KMS-11 (cell line): ENCODE measurements around the gene LRP10.
A peak's percentile ranks its signal among the peaks of the same experiment; 100 is the strongest.

ENCODE experiments used
- H2AFZ ChIP-seq: fragments of 200-600 bp; sonication (generic); 2 replicates; pipeline ENCODE4 v1.6.1; 2016; ENCODE audit warnings: antibody characterized with exemption, mixed run types, low read depth
- H3K27ac ChIP-seq: fragments of 200-600 bp; sonication (generic); 2 replicates; pipeline ENCODE4 v1.6.1; 2016; ENCODE audit warnings: mild to moderate bottlenecking, mixed run types
- H3K27me3 ChIP-seq: fragments of 200-600 bp; sonication (generic); 2 replicates; pipeline ENCODE4 v1.6.1; 2017; ENCODE audit warnings: mild to moderate bottlenecking, low read depth, mixed run types, moderate library complexity; ENCODE audit not compliant: insufficient read depth
- H3K36me3 ChIP-seq: fragments of 200-600 bp; sonication (generic); 2 replicates; pipeline ENCODE4 v1.6.1; 2017; ENCODE audit warnings: mild to moderate bottlenecking, mixed run types; ENCODE audit not compliant: insufficient read depth
- H3K4me1 ChIP-seq: fragments of 200-600 bp; sonication (generic); 2 replicates; pipeline ENCODE4 v1.6.1; 2016; ENCODE audit warnings: mild to moderate bottlenecking, low read depth, mixed run types; ENCODE audit not compliant: poor library complexity, severe bottlenecking
- H3K4me2 ChIP-seq: fragments of 200-600 bp; sonication (generic); 2 replicates; pipeline ENCODE4 v1.7.0; 2016; ENCODE audit warnings: mild to moderate bottlenecking, mixed run types
- H3K4me3 ChIP-seq: fragments of 200-600 bp; sonication (generic); IDR thresholded peaks from 2 replicates; pipeline ENCODE4 v1.6.1; 2017; ENCODE audit warnings: low read depth, low read length, mixed read lengths; ENCODE audit not compliant: insufficient read depth
- H3K79me2 ChIP-seq: fragments of 200-600 bp; sonication (generic); 2 replicates; pipeline ENCODE4 v1.6.1; 2016; ENCODE audit warnings: low read depth, mixed run types; ENCODE audit not compliant: insufficient read depth
- H3K9ac ChIP-seq: fragments of 200-600 bp; sonication (generic); 2 replicates; pipeline ENCODE4 v1.6.1; 2016; ENCODE audit warnings: mild to moderate bottlenecking, mixed run types
- H4K20me1 ChIP-seq: fragments of 200-600 bp; sonication (generic); 2 replicates; pipeline ENCODE4 v1.6.1; 2016; ENCODE audit warnings: mild to moderate bottlenecking, mixed run types; ENCODE audit not compliant: insufficient read depth
- TF ChIP-seq, protein P1 (sequence below): fragments of 200-600 bp; sonication (generic); conservative IDR thresholded peaks from 2 replicates; pipeline ENCODE4 v1.6.1; 2017; ENCODE audit warnings: low read depth, mild to moderate bottlenecking, antibody characterized with exemption, low read length, moderate library complexity, mixed read lengths

LRP10 gene

DNA sequence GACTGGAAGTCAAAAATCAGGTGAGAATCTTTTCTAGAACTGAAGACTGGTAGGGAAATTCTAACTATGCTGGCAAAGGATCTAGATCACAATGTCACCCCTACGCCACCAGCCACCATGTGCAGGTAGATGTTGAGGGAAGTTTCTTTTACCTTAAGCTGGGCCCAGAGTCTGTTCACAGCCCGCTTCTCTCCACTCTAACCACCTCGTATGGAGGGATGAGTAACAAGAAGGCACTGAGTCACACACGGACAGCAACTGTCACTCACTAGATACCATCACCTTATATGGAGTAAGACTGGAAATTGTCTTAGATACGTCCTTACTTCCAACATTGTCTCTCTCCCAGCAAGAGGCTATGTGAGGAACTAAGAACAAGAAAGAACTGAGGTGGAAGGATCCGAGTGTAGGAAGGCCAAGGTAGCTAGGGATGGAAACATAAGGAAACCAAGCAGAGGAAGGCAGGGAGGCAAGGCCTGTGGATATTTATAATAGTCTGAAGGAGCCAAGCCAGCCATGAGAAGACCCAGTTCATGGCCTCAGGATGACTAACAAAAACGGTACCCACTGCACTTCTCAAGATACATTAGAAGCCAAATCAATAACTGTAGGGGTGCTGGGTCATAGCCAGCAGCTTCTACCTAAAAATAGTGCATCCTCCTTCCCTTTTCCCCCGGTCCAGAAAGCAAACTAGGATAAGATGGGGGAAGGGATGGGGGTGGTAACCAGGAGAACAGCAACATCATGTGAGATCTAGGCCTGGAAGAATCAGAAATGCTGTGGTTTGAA is 27.0 kb downstream of the LRP10 start:
- Histone ChIP-seq H3K4me2 (no peak overlapping the region), H3K4me3 (no peak overlapping the region), H3K79me2 (no peaks in the 10 kb centered on the region), H4K20me1 (no peaks in the 10 kb centered on the region), H3K4me1 (peaks cover 11% of the 10 kb centered on the region), H3K36me3 (no peaks in the 10 kb centered on the region), H2AFZ (no peak overlapping the region), H3K9ac (no peak overlapping the region), H3K27ac (no peak overlapping the region), H3K27me3 (no peaks in the 10 kb centered on the region)
- TF ChIP-seq, protein P1, sequence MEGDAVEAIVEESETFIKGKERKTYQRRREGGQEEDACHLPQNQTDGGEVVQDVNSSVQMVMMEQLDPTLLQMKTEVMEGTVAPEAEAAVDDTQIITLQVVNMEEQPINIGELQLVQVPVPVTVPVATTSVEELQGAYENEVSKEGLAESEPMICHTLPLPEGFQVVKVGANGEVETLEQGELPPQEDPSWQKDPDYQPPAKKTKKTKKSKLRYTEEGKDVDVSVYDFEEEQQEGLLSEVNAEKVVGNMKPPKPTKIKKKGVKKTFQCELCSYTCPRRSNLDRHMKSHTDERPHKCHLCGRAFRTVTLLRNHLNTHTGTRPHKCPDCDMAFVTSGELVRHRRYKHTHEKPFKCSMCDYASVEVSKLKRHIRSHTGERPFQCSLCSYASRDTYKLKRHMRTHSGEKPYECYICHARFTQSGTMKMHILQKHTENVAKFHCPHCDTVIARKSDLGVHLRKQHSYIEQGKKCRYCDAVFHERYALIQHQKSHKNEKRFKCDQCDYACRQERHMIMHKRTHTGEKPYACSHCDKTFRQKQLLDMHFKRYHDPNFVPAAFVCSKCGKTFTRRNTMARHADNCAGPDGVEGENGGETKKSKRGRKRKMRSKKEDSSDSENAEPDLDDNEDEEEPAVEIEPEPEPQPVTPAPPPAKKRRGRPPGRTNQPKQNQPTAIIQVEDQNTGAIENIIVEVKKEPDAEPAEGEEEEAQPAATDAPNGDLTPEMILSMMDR: no peak

DNA sequence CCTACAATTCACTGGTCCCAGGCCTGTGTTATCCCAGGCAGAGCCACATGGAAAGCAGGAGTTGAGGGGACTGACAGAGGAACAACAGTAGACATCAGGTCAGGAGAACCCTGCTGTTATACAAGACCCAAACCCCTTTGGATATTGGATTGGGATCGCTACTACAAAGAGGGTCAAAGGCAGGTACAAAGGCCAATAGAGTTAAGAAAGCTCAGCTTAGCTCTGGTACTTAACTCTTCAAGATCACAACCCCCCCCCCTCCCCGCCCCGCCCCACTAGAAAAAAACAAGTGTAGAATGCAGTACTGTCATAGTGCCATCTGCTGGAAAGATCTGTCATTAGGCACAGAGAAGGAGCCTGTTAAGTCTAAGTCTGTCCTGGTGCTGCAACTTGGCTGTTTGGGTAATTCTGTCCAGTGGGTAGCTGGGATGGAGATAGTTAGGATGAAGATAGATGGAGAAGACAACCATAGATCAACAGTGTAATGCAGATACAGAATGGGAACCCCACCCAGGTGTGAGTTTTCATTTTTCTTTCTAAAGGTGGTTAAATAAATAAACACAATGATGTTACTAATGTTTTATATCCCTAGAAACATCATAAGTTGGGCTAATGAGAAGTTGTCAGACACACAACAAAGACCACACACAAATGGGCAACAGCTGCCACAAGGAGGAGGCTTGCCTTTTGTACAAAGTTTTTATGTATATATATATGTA is 28.7 kb downstream of the LRP10 start:
- Histone ChIP-seq H3K9ac (no peak overlapping the region), H3K27ac (peak overlapping the region; percentile 15; the same call in 1 of the 2 replicates), H4K20me1 (no peaks in the 10 kb centered on the region), H3K4me1 (peaks cover 11% of the 10 kb centered on the region), H3K79me2 (no peaks in the 10 kb centered on the region), H3K27me3 (no peaks in the 10 kb centered on the region), H3K4me3 (no peak overlapping the region), H3K36me3 (no peaks in the 10 kb centered on the region), H2AFZ (no peak overlapping the region), H3K4me2 (no peak overlapping the region)
- TF ChIP-seq, protein P1: 0 out of 2 replicates have a peak, but pooled peaks have one; percentile 26

DNA sequence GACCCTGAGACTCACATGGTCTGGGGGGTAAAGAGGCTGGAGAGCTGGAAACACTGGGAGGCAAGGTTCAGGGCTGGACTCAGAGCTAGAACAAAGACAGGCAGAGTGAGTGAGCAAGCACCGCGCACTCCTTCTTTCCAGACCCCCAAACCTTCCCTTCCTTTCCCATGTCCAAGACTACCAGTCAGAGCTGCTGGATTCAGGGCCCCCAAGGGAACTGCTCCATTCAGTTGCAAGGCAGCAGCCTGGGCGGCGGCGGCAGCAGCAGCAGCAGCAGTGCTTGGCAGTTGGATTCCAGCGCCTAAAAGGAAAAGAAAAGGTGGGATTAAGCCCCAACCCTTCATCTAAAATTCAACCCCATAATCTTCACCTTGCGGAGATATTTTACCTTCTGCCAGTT is 30.3 kb downstream of the LRP10 start:
- Histone ChIP-seq H3K27me3 (no peaks in the 10 kb centered on the region), H3K79me2 (no peaks in the 10 kb centered on the region), H3K4me3 (no peak overlapping the region), H3K4me1 (peaks cover 11% of the 10 kb centered on the region), H3K36me3 (no peaks in the 10 kb centered on the region), H4K20me1 (no peaks in the 10 kb centered on the region), H3K9ac (no peak overlapping the region), H2AFZ (no peak overlapping the region), H3K4me2 (no peak overlapping the region), H3K27ac (no peak overlapping the region)
- TF ChIP-seq, protein P1: no peak

DNA sequence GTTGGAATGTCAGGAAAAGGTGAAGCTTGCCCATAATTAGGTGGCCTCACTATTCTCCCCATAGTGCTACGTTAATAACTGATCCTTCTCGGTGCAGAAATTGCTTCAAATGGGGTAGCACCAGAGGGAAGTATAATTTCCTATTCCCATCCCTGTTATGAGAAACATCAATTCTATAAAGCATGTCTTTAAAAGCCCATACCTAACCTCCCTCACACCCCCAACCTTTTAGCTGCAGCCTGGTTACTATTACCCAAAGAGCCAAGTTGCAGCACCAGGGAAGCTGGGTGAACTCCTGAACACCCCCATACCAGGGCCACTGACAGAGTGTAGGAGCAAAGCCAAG is 32.2 kb downstream of the LRP10 start:
- Histone ChIP-seq H3K4me3 (no peak overlapping the region), H3K79me2 (no peaks in the 10 kb centered on the region), H3K36me3 (no peaks in the 10 kb centered on the region), H4K20me1 (no peaks in the 10 kb centered on the region), H3K9ac (no peak overlapping the region), H3K27me3 (no peaks in the 10 kb centered on the region), H3K4me2 (no peak overlapping the region), H3K4me1 (peaks cover 26% of the 10 kb centered on the region), H3K27ac (no peak overlapping the region), H2AFZ (no peak overlapping the region)
- TF ChIP-seq, protein P1: no peak
